ENCODE results near the gene E2F4.

DNA sequence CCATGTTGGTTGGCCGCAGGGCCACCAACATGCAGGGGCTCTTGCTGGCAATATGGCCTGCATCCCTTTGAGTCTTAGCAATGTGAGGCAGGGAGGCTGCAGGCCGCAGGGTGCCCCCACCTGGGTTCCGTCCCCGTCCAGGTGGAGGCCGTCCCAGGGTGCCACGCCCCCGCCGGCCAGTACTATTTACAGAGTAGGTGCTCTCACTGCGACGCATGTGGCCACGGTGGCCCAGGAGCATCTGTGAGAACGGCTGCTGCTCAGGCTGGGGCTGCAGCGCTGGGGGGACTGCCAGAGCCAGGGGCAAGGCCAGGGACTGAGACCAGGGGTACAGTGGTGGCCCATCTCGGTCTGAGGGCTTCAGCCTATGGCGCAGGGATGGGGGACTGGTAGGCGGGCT lies 11.8 kb upstream of the E2F4 start:
- no peak for TF ChIP-seq HCFC1 (IDR thresholded peaks at IDR 0.05; ENCODE audit: low read length)
- TF ChIP-seq, protein P1, sequence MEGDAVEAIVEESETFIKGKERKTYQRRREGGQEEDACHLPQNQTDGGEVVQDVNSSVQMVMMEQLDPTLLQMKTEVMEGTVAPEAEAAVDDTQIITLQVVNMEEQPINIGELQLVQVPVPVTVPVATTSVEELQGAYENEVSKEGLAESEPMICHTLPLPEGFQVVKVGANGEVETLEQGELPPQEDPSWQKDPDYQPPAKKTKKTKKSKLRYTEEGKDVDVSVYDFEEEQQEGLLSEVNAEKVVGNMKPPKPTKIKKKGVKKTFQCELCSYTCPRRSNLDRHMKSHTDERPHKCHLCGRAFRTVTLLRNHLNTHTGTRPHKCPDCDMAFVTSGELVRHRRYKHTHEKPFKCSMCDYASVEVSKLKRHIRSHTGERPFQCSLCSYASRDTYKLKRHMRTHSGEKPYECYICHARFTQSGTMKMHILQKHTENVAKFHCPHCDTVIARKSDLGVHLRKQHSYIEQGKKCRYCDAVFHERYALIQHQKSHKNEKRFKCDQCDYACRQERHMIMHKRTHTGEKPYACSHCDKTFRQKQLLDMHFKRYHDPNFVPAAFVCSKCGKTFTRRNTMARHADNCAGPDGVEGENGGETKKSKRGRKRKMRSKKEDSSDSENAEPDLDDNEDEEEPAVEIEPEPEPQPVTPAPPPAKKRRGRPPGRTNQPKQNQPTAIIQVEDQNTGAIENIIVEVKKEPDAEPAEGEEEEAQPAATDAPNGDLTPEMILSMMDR (IDR thresholded peaks at IDR 0.05 in 2 of 3, conservative IDR thresholded peaks at IDR 0.05 in 1 of 3; ENCODE audit: control insufficient read depth in 2 of 3, extremely low read depth in 1 of 3, insufficient read depth in 1 of 3, low read depth in 3 of 3, low read length in 3 of 3), result no peak
- no peak for TF ChIP-seq FOS (IDR thresholded peaks at IDR 0.05; ENCODE audit: borderline replicate concordance, extremely low read depth, insufficient read length)
- no peak for TF ChIP-seq ATF3 (IDR thresholded peaks at IDR 0.05; ENCODE audit: borderline replicate concordance, extremely low read depth, low read depth, low read length)
- no peak for TF ChIP-seq POLR2AphosphoS5 (IDR thresholded peaks at IDR 0.05; ENCODE audit: low read length)
- TF ChIP-seq YY1 (IDR thresholded peaks at IDR 0.05; ENCODE audit: low read depth, low read length), result no peak
- TF ChIP-seq JUNB (IDR thresholded peaks at IDR 0.05), result no peak
- TF ChIP-seq ZNF384 (IDR thresholded peaks at IDR 0.05; ENCODE audit: borderline replicate concordance, low read depth, low read length), result no peak
- TF ChIP-seq POLR2A (IDR thresholded peaks at IDR 0.05; ENCODE audit: low read depth, low read length), result no peak
- no peak for TF ChIP-seq KLF5 (IDR thresholded peaks at IDR 0.05; ENCODE audit: partially characterized antibody)
- TF ChIP-seq CHD4 (IDR thresholded peaks at IDR 0.05), result no peak
- no peak for TF ChIP-seq SIN3A (IDR thresholded peaks at IDR 0.05; ENCODE audit: low read depth, low read length)
